ENCODE results near the gene GKN2. TPM values are rescaled to one million over a fixed set of nuclear protein-coding genes. Genes with fewer than 3 reads are reported as not detected.
A peak's percentile ranks its signal among the peaks of the same experiment; 100 is the strongest.

GKN2 gene
- total RNA-seq, 1 experiment from 2014 or later: not detected

GRCh38 chr2:68909793-68910674 is 42.7 kb downstream of the GKN2 start:
- H2BK20ac ChIP-seq (ENCODE audit: low read depth, low read length, poor library complexity, severe bottlenecking): no peak overlapping the region
- WGBS (ENCODE audit: extremely low coverage, insufficient read length, low lambda C conversion rate): no CpG with 5 or more reads among the region's 3 CpGs
- Mint-ChIP-seq H3K9me3 (peaks cover 0 to 10% of the 10 kb centered on the region in 2 experiments; a peak in 2 of 5 replicates), H3K4me3 (no peak overlapping the region), H3K36me3 (ENCODE audit: insufficient read depth in 1 of 3, low read depth in 3 of 3) (0 out of 7 replicates have a peak, but pooled peaks cover 0 to 3% (median 0%) of the 10 kb centered on the region in 3 experiments), H3K4me1 (peaks cover 17 to 20% of the 10 kb centered on the region in 2 experiments), H3K27me3 (ENCODE audit: low read depth) (no peaks in the 10 kb centered on the region), H3K27ac (peak overlapping the region in 1 of 3 experiments; percentile 94; a peak in 2 of 7 replicates)
- no peak overlapping the region for H4K91ac ChIP-seq (ENCODE audit: insufficient read length, low read depth, low read length)
- no peaks in the 10 kb centered on the region for H4K20me1 ChIP-seq (ENCODE audit: control insufficient read depth, insufficient read depth, insufficient read length)
- no peak overlapping the region for H4K5ac ChIP-seq (ENCODE audit: insufficient read length, low read depth, low read length)
- no peaks in the 10 kb centered on the region for H3K79me2 ChIP-seq (ENCODE audit: insufficient read depth, low read length)
- no peak overlapping the region for H3K56ac ChIP-seq (ENCODE audit: insufficient read length, low read depth, low read length)
- no peaks in the 10 kb centered on the region for H3K27me3 ChIP-seq (ENCODE audit: insufficient read depth, low read length)
- no peak overlapping the region for H2AK5ac ChIP-seq (ENCODE audit: insufficient read length, low read length)
- H2AFZ ChIP-seq (ENCODE audit: low read length): no peak overlapping the region
- H2BK15ac ChIP-seq (ENCODE audit: low read depth, low read length): no peak overlapping the region
- peaks cover 5% of the 10 kb centered on the region for H3K4me1 ChIP-seq (ENCODE audit: insufficient read depth, low read length)
- no peak overlapping the region for H3K4ac ChIP-seq (ENCODE audit: low read depth, low read length)
- H2BK5ac ChIP-seq (ENCODE audit: insufficient read length, low read length): no peak overlapping the region
- no peak overlapping the region for H3K14ac ChIP-seq (ENCODE audit: insufficient read depth, low read length)
- no peak overlapping the region for H3K23ac ChIP-seq (ENCODE audit: insufficient read length, low read depth, low read length)
- H3K27ac ChIP-seq (ENCODE audit: insufficient read length, low read depth, low read length): no peak overlapping the region
- no peak overlapping the region for H3K9ac ChIP-seq (ENCODE audit: extremely low read depth, insufficient read length, low read length)
- no peak overlapping the region for H3T11ph ChIP-seq (ENCODE audit: low read length)
- TF ChIP-seq CTCF (conservative IDR thresholded peaks at IDR 0.05): peak; percentile 84
- no peaks in the 10 kb centered on the region for H3K79me1 ChIP-seq (ENCODE audit: insufficient read depth, low read depth, low read length, poor library complexity, severe bottlenecking)
- H4K8ac ChIP-seq (replicated peaks; ENCODE audit: insufficient read length, low read depth, low read length): no peak overlapping the region
- no peak overlapping the region for H2BK12ac ChIP-seq (ENCODE audit: insufficient read length, low read depth, low read length)
- H3K4me2 ChIP-seq (ENCODE audit: insufficient read depth, insufficient read length, low read length): no peak overlapping the region
- H3K23me2 ChIP-seq (ENCODE audit: insufficient read length, low read depth, low read length, poor library complexity, severe bottlenecking): no peaks in the 10 kb centered on the region
- peak; percentile 67 for DNase-seq
- no peaks in the 10 kb centered on the region for H3K9me3 ChIP-seq (ENCODE audit: control insufficient read depth, low read depth, low read length)
- H3K18ac ChIP-seq (ENCODE audit: insufficient read length, low read depth, low read length): no peak overlapping the region
- H2BK120ac ChIP-seq (ENCODE audit: low read depth, low read length, poor library complexity, severe bottlenecking): no peak overlapping the region

All from H9 (cell line).